ENCODE results near the gene IZUMO1.
"Not testable (repeated sequence)": the region's sequence is repeated elsewhere in the genome, so short reads cannot be mapped to it uniquely, and the experiment has no call there.

Gene IZUMO1

DNA sequence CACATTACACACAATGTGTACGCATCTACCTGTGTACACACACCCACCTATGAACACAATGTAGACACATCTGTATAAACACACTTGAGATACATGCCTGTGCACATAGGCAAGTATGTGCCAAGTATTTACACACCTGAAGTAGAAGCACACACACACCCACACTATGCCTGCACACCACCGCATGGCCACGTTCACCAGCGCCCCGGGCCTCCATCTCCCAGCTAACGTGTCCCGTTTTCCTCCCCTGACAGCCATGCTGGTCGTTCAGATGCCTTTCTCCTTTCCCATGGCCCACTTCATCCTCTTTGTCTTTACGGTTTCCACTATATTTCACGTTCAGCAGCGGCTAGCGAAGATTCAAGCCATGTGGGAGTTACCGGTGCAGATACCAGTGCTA, 44.0 kb downstream of the IZUMO1 start:
- TF ChIP-seq, protein P1, sequence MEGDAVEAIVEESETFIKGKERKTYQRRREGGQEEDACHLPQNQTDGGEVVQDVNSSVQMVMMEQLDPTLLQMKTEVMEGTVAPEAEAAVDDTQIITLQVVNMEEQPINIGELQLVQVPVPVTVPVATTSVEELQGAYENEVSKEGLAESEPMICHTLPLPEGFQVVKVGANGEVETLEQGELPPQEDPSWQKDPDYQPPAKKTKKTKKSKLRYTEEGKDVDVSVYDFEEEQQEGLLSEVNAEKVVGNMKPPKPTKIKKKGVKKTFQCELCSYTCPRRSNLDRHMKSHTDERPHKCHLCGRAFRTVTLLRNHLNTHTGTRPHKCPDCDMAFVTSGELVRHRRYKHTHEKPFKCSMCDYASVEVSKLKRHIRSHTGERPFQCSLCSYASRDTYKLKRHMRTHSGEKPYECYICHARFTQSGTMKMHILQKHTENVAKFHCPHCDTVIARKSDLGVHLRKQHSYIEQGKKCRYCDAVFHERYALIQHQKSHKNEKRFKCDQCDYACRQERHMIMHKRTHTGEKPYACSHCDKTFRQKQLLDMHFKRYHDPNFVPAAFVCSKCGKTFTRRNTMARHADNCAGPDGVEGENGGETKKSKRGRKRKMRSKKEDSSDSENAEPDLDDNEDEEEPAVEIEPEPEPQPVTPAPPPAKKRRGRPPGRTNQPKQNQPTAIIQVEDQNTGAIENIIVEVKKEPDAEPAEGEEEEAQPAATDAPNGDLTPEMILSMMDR (conservative IDR thresholded peaks at IDR 0.05), result no peak
- TF ChIP-seq ZFX (IDR thresholded peaks at IDR 0.05), result no peak
- H3K27ac ChIP-seq, result no peak overlapping the region

- TF ChIP-seq ZFX (IDR thresholded peaks at IDR 0.05), result no peak
- TF ChIP-seq, protein P1 (conservative IDR thresholded peaks at IDR 0.05), result no peak
Measured at GRCh38 chr19:48698046-48698445, 48.7 kb downstream of the IZUMO1 start.

DNA sequence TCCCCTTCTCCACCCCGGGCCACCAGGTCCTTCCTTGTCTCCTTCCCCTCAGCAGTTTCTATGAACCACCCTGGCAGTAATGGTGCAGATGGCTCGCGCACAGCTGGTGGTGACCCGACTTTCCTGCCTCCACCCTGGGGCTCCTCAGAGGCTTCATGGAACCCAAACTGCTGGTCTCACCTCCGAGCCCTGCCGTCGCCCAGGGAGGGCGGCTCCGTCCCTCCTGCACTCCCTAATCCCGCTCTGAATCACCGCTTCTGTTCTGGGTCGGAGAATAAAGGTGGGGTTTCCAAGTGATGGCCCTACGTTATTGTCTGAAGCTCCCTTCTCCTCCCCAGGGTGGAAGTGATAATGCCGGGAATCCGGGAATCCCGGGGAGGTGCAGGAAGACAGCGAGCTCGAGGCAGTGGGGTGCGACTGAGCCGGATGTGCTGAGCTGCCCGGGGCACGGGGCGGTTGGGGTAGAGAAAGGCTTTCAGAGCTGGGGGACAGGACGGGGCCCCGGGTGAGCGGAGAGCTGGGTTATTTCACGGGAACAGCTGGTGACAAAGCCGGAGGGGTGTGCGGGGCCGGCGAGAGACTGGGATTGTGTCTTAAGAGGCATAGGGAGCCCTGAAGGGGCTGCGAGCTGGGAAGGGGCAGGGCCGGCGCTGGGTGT, 50.2 kb downstream of the IZUMO1 start:
- H3K27ac ChIP-seq, result no peak overlapping the region
- TF ChIP-seq, protein P1 (conservative IDR thresholded peaks at IDR 0.05), result no peak
- TF ChIP-seq ZFX (IDR thresholded peaks at IDR 0.05), result no peak

More at GRCh38 chr19:48698046-48698445, 48.7 kb downstream of the IZUMO1 start:
- H3K27ac ChIP-seq, result no peak overlapping the region

- TF ChIP-seq, protein P1 (conservative IDR thresholded peaks at IDR 0.05), result no peak
- TF ChIP-seq ZFX (IDR thresholded peaks at IDR 0.05), result no peak
- no peak within 1 kb of the TSS for H3K27ac ChIP-seq
Measured at GRCh38 chr19:48695743-48696352, 50.9 kb downstream of the IZUMO1 start, which contains the start of gene FUT2. Gene FUT2, plus strand, starts transcription at chr19:48695971. Its CDS starts 6,986 bp downstream, at chr19:48702957.

GRCh38 chr19:48693629-48694028, 53.1 kb downstream of the IZUMO1 start:
- not testable (repeated sequence) for H3K27ac ChIP-seq
